ENCODE results near the gene HUWE1. TPM values are rescaled to one million over a fixed set of nuclear protein-coding genes. Genes with fewer than 3 reads are reported as not detected.

HUWE1 gene
- total RNA-seq, 1 experiment from 2014 or later = 277 TPM

- CTCF ChIA-PET = no interaction called here
- Mint-ChIP-seq H3K9me3 (no peaks in the 10 kb centered on the region), H3K4me1 (no peaks in the 10 kb centered on the region), H3K36me3 (peaks cover 59% of the 10 kb centered on the region), H3K27me3 (ENCODE audit: low read depth) (no peaks in the 10 kb centered on the region), H3K27ac (no peak overlapping the region), H3K4me3 (no peak overlapping the region)
- TF ChIP-seq NR3C1 (CRISPR knock-in tag; conservative IDR thresholded peaks at IDR 0.05; ENCODE audit: low read depth) (no peak), EMX1 (CRISPR knock-in tag; IDR thresholded peaks at IDR 0.05) (no peak), TEAD1 (CRISPR knock-in tag; IDR thresholded peaks at IDR 0.05) (no peak), TP53 (CRISPR knock-in tag; IDR thresholded peaks at IDR 0.05) (no peak), JAZF1 (CRISPR knock-in tag; IDR thresholded peaks at IDR 0.05) (no peak), ZNF671 (CRISPR knock-in tag; IDR thresholded peaks at IDR 0.05) (no peak), RELA (CRISPR knock-in tag; IDR thresholded peaks at IDR 0.05; ENCODE audit: borderline replicate concordance) (no peak), ZNF138 (CRISPR knock-in tag; conservative IDR thresholded peaks at IDR 0.05) (no peak), AFF4 (CRISPR knock-in tag; IDR thresholded peaks at IDR 0.05; ENCODE audit: borderline replicate concordance) (no peak), JUN (CRISPR knock-in tag; IDR thresholded peaks at IDR 0.05) (no peak), OVOL2 (CRISPR knock-in tag; IDR thresholded peaks at IDR 0.05; ENCODE audit: borderline replicate concordance) (no peak), TEAD4 (CRISPR knock-in tag; IDR thresholded peaks at IDR 0.05) (no peak)
- ATAC-seq = no peak
- POLR2A ChIA-PET = no interaction called here
- no peak for DNase-seq (ENCODE audit: low spot score)
Observed at GRCh38 chrX:53621418-53621986, 65.0 kb downstream of the HUWE1 start.

GRCh38 chrX:53616946-53617345 lies 69.6 kb downstream of the HUWE1 start:
- Mint-ChIP-seq H3K27me3 (ENCODE audit: low read depth) (no peaks in the 10 kb centered on the region), H3K4me1 (no peaks in the 10 kb centered on the region), H3K36me3 (peaks cover 67% of the 10 kb centered on the region), H3K27ac (no peak overlapping the region), H3K9me3 (no peaks in the 10 kb centered on the region), H3K4me3 (no peak overlapping the region)
- ChIA-PET POLR2A (no interaction called here), CTCF (no interaction called here)
- ATAC-seq (no peak), DNase-seq (ENCODE audit: low spot score) (no peak)
- no peak for TF ChIP-seq ZSCAN18 (CRISPR knock-in tag; IDR thresholded peaks at IDR 0.05)
- TF ChIP-seq ERG (CRISPR knock-in tag; IDR thresholded peaks at IDR 0.05) = no peak
- no peak for TF ChIP-seq ZNF232 (CRISPR knock-in tag; IDR thresholded peaks at IDR 0.05)
- TF ChIP-seq CTCF (IDR thresholded peaks at IDR 0.05) = no peak
- TF ChIP-seq ATF6 (CRISPR knock-in tag; IDR thresholded peaks at IDR 0.05) = no peak
- no peak for TF ChIP-seq PRDM15 (CRISPR knock-in tag; IDR thresholded peaks at IDR 0.05)
- no peak for TF ChIP-seq FOXK1 (CRISPR knock-in tag; IDR thresholded peaks at IDR 0.05)
- TF ChIP-seq JUN (CRISPR knock-in tag; IDR thresholded peaks at IDR 0.05) = no peak
- no peak for TF ChIP-seq FOXP4 (CRISPR knock-in tag; IDR thresholded peaks at IDR 0.05)
